Suppressor macrophage treated with lipopolysaccharide for 4 hours (primary cell): Measurements from ENCODE around the gene RHCE.
"Not testable (repeated sequence)": the region's sequence is repeated elsewhere in the genome, so short reads cannot be mapped to it uniquely, and the experiment has no call there.

Source experiments
- DNase-seq: peaks from one replicate; pipeline ENCODE4 v3.0.0-alpha.2; 2020

RHCE gene

DNA sequence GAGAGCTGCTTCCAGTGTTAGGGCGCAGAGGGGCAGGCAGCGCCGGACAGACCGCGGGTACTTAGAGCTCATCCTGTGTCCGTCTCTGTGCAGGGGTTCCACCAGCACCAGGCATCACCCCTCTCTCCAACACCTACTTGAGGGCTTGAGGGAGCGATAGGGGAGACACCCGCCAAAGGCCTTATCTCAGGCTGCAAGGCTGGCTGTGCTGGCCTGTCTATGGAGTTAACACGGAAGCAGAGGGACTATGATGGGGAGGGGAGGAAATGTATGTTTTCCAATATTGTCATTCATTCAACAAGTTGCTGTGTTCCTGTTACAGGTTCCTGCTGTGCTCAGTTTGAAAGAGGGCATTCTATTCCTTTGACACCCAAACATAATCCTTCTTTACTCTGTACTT, at the start of gene RHCE:
RHCE (minus strand) TSS at position 111 of the 400 bp plus-strand sequence; CDS start at position 72, 39 bp downstream.
- not testable (repeated sequence) for DNase-seq

DNA sequence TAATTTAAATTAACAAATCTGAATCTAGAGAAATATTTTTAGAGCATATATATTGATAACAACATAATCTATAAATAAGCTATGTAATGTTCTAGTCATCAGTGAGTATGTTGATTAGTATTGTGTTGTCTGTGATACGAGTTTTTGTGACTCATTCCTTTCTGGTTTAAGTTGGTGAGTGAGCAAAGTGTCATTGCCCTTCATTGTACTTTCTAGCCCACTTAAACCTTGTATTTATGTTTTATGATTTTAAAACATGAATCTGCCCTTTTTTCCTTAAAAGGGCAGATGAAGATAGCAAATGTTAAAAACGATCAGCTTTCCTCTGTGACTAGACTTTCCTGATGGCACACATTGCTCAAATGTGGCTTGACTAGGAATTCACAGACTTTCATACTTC, 48.6 kb upstream of the RHCE start:
- no peak for DNase-seq

DNA sequence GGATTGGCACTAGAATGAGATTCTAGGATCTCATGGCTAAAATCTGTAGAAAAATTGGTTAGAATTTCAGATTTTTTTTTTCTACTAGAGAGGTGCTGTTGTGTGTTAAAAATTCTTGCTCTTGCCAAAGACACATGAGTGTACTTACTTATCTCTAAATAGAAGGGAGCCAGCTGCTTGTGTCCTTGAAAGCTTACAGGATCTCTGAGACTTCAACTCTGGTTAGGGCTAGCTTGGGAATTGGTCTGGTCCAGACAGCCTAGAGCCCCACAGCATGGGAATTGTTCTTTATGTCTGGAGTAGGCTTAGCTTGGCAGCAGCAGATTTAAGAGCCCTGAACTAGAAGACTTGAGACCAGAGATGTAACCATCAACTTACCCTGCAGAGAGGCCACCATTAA, 47.4 kb upstream of the RHCE start:
- DNase-seq = no peak

DNA sequence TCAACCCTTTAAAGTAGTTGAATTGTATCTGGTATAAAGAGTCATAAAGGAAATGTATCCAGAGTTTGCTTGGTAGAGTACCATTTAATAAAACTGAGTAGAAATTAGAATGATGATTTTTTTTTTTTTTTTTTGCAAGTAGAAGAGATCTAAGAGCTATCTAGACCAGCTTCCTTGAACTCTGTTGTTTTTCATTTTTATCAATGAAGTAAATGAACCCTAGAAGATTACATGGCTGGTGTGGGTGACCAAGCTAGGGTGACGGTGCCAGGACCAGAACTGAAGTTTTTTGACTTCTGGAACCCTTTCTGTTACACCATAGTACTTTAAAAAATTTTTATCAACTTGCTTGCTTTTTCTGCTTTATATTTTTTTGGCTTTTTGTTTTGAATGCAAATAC, 47.0 kb upstream of the RHCE start:
- DNase-seq = no peak

DNA sequence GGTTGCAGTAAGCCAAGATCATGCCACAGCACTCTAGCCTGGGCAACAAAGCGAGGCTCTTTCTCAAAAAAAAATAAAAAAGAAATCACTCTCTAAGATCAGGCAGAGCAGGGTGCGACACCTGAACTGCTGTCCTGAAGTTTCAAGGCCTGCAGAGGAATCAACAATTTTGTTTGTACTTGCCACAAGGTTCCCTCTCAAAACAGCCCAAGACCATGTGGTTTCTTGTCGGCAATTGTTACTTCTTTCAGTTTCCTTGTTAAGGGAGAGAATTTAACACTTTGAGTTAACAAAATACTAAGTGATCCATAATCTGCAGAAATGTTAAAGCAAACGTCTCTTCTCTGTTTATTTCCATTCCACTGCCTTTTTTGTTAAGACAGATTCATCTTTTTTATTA, 46.6 kb upstream of the RHCE start:
- DNase-seq = no peak

DNA sequence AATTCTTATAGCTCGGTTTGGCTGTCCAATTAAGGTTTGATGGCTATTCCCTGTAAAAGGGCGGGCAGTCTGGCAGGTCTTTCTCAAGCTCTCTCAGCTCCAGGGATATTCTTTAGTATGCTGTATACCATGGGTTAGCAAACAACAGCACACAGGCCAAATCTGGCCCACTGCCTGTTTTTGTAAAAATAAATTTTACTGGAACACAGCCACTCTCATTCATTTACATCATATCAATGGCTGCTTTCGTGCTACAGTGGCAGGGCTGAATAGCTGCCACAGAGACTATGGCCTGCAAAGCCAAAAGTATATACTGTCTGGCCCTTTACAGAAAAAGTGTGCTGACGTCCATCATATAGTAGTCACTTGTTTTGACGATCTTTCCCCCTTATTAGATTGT, 42.1 kb upstream of the RHCE start:
- no peak for DNase-seq

DNA sequence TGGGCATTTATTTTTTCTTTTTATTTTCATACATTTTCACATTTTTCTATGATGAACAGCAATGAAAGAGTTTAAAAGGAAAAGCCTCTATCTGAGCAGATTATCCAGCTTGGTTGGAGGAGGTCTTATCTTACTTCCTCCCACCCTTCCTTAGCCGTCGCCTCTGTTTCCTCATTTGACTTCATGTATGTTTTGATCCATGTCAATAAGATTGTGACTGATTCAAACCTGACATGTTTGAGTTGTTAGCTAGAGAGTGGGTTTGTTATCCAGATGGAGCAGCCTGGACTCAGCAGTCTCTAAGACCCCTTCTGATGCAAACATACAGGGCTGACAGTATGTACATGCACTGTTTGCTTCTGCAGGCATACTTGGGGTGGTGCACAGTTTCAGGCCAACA, 41.2 kb upstream of the RHCE start:
- DNase-seq = no peak

DNA sequence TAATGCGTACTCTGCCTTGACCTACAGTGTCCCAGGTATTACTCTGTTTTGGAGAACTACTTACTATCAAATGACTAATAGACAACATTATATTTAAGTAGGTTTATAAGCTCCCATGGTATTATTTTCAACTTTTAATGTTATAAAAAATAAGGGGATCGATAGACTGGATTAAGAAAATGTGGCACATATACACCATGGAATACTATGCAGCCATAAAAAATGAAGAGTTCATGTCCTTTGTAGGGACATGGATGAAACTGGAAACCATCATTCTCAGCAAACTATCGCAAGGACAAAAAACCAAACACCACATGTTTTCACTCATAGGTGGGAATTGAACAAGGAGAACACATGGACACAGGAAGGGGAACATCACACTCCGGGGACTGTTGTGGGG, 40.2 kb upstream of the RHCE start:
- not testable (repeated sequence) for DNase-seq

DNA sequence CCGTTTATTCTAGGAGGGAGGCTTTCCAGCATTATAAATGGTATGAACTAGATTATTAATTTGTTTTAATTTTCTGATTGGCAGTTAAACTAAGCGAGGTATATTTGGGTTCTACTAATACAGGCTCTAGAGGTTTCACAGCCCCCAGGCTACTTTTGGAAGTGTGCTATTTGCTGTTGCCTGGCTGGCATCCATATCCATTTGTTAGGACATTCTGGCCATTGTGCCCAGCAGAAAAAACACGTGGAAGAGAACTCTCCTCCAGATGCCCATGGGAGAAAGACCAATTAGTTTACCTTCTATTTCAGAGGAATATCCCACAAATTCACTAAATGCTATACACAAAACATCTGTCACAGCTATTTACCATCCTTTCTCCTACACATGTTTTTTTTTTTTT, 39.4 kb upstream of the RHCE start:
- DNase-seq = no peak

DNA sequence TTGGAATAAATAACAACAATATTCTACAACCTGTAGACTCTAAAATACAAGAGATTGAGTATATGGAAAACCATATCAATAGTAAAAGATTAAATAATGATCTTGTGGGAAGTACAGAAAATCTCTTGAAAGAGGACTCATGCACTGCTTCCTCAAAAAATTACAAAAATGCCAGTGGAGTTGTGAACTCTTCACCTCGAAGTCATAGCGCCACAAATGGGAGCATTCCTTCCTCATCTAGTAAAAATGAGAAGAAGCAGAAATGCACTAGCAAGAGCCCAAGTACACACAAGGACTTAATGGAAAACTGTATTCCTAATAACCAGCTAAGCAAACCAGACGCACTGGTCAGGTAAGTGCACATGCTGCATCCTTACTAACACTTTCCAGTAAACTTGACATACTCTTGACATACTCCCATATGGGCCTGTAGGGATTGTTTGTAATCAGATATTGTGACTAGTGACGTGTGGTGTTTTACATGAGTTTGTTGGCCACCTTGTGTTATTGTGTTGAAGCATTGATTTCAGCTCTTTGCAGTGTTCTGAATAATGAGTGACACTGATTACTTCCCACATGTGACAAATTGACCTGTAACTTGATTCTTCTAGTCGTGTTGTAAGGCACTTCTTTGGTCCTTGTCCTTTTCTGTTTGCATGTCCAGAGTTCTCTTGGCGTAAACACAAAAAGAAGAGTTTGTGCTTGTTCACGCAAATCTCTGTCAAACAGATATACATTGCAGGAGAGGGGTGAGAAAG, 38.1 kb upstream of the RHCE start:
- DNase-seq = peak; percentile 45

DNA sequence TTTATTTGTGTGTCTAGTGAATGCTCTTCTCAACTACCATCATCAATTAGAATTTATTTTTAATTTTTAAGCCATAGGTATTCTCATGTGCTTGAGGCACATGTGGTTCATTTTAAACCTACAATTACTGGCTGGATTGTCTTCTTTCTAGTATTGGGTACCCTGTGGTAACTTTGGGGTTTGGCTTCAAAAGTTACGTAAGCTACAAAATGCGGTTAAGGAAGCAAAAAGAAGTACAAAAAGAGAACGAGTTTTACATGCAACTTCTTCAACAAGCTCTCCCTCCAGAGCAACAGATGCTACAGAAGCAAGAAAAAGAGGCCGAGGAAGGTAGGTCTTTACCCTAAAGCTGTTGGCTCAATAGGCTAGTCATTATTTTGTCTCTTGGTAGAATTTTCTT, 35.9 kb upstream of the RHCE start:
- no peak for DNase-seq

DNA sequence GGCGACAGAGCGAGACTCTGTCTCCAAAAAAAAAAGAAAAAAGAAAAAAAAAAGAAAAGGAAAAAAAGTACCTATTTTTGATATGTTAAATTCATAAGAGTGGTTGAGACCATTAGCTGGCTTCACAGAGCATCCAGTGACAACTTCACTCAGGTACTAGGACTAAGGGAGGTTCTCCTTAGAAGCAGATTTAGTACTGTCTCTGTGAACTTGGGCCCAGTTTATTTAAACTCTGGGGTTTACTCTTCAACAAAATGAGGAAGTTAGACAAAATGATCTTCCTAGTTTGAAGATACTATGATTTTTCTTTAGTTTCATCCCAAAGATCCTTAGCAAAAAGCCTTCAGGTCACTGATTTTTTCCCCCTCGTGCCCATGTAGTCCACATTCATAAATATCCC, 31.3 kb upstream of the RHCE start:
- no peak for DNase-seq

DNA sequence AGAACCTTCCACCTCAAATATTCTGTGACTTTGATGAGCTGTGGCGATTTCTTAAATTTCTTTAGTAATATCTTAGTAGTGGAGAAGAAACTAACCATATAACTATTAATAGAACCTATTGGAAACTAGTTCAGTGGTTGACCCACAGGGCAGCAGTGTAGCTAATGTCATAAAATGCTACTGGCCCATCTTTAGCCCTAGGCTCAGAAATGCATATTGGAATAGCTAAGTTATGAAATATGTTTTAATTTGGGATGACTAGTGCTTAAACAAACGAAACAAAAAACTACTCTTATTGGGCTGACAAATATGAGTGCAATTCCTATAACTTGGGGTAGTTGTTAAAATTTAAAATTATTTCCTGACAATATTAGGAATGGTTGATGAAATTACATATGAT, 30.3 kb upstream of the RHCE start:
- DNase-seq = no peak

DNA sequence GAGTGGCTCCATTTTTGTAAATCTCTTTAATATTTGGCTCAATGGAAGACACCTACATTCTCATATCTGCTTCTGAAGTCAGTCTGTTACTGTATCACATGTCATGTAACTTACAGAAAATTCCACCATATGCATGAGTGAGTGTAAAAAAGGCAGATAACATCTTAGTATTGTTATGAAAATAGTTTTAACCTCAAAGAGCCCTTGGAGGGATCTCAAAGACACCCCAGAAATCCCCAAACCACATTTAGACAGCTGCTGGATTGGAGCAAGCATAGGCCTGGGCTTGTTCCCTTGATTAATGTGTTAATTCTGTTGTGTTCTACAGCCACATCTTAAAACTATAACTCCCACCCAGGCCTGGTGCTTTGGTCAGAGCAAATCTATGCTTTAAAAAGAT, 26.9 kb upstream of the RHCE start:
- DNase-seq = no peak

DNA sequence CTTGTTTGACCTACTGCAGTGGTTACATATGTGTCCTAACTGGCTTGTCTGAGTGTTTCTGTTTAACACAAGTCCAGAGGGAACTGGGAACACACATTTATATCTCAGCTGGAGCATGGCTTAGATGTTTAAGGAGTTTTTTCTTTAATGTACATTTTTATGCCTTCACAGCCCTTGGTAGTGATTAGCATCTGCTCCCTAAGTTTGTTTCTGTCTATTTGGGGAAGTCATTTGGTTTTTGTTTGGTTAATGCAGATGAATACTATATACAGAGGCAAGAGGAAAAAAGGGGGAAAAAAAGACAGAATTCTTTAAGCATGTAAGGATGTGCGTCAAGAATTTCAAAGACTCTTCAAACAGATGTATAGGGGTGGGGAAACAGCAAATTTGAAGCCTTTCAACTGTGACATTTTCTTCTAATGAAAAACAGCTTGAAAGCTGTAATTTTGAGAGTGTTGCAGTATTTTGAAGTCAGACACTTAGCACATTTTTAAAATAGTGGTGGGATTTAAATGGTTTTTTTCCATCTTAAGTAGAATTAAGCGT, 25.4 kb upstream of the RHCE start:
- no peak for DNase-seq

DNA sequence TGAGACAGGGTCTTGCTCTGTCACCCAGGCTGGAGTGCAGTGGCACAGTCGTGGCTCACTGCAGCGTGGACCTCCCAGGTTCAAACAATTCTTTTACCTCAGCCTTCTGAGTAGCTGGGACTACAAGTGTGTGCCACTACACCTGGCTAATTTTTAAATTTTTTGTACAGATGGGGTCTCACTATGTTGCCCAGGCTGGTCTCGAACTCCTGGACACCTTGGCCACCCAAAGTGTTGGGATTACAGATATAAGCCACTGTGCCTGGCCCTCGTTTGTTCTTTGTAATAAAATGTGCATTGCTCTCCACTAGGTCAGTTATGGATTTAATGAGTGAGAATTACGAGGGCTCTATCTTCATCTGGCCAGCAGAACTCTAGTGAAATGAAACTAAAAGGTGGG, 24.0 kb upstream of the RHCE start:
- DNase-seq = not testable (repeated sequence)

DNA sequence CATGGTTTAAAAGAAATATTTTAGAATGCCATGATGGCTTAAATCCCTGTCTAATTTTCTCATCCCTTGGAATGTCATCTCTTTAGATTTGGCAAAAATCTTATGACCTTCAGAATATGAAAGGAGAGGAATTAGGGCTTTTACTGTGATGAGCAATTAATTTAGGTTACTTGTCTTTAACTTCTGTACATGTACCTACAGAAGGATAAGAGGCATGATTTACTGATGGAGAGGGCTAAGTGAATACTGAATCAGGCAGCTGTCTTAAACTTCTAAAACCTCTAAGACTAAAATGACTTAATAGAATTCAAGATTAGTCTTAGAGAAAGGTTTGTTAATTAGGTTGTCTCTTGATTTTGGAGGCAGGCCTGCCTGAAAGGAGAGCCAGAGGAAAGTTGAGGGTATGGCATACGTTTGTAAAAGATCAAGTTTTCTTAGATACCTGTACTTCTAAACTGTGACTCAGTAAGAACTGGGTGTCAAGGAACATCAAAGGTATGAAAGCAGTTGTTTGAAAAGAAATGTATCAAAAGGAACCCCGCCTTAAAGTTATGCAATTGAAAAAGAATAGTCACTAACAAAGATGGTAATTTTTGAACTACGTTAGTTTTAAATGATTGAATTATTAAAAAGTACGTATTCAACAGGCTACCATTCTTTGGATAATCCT, 22.5 kb upstream of the RHCE start:
- DNase-seq = no peak

DNA sequence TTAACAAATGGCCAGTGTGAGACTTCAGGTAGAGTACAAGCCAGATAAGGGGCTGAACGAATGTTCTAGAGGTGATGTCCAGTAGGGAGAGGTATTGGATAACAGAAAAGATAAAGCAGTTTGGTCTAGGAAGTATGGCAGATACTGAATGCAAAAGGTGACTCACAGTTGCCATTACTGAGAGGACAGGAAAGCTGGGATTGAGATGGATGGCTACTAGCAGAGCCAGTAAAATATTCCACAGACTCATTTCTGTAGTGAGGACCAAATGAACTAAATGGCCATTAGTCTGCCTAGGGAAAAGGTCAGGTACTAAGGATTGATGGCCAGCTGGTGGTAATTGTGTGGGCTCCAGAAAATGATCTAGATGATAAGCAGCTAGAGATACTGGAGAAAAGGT, 21.6 kb upstream of the RHCE start:
- DNase-seq = no peak

DNA sequence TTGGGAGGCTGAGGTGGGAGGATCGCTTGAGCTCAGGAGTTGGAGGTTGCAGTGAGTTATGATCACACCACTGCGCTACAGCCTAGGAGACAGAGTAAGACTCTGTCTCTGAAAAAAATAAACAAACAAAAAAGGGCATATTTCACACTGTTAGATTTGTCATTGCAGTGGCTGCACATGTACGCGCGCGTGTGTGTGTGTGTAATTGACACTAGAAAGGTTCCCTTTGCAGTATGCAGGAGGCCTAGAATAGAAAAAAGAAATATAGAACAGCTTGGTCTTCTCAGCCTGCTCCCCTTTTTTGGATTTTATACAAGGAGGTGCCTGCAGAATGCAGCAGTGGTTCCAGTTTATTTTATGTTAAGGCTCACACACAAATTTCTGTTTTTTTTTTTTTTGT, 18.7 kb upstream of the RHCE start:
- no peak for DNase-seq

DNA sequence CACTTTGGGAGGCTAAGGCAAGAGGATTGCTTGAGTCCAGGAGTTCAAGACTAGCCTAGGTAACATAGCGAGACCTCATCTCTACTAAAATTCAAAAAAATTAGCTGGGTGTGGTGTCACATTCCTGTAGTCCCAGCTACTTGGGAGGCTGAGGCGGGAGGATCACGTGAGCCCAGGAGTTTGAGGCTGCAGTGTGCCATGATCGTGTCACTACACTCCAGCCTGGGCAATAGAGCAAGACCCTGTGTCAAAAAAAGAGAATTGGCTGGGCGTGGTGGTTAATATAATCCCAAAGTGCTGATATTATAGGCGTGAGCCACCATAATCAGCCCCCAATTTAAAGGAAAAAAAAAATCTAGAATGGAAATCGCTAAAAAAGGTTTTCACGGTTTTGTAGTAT, 17.0 kb upstream of the RHCE start:
- DNase-seq = no peak

DNA sequence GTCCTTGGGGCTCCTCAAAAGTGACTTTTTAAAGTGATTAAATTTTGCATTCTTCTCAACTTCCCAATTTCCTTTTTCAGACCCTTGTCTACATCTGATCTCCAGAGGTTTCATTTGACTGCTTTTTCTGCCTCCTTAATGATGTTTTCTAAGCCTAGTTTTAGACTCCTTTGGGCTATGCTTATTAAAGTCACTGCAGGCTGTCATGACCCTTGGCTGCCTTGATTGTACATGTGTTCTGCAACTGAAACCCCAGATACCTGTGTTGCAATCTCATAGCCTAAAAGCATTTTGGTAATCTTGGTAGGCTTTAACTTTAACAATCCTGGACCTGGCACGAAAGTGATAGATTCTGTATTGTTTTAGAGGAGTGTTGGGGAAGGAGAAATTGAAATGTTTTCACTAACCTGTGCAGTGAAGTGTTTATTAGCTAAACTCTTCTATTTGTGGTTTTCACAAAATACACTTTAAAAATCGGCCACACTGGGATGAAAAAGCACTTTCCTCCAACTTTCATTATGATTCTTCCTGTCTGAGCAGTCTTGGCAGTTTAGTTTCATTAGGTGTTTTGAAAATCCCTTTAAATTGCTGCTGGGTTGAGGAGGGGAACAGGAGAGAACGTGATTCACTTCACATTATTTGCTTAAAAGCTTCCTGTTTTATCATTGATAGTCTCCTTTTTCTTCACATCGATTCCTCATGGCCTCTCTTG, 14.9 kb upstream of the RHCE start:
- DNase-seq = peak; percentile 63

DNA sequence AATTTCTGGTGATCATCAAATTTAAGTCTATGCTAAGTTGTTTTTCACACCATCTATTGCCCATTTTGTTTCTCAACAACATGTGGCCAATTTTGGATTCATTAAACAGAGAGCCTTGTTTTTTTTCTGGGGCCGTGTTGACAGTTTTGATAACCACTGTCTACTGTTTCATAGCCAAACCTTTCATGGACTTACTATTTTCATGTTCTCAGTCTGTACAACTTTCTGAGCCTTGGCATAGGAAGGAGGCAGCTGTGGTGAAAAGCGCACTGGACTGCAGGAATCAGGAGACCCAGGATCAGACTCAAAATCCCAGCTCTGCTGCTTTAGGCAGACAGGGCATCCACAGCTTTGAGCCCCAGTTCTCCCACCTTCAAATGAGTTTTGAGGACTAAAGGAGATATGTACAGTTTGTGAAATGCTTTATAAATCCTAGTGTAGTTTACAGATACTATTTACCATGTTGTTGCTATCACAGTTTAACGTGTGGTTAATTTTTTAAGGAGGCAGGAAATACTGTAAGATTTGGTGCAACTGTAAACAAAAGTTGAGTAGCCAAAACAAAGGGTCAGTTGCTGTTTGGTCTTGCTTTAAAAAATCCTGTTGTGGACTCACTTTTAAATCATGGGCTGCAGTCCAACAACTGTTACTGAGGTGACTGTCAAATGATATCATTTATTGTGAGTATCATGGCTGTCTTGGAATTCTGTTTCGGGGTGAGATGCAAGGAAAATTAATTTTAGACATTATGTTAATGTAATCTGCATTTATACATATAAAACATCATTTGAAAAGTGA, 13.0 kb upstream of the RHCE start:
- no peak for DNase-seq
